GM18505 (cell line): ENCODE data around the gene GPR84.

Experiments used
- ATAC-seq: cut with Tn5 transposase; IDR thresholded peaks from one replicate; pipeline ENCODE4 v1.9.1; 2021; ENCODE audit not compliant: unreplicated experiment
- POLR2A ChIP-seq: IDR thresholded peaks from 4 replicates; pipeline ENCODE4 v1.6.1; 2011; ENCODE audit warnings: borderline replicate concordance; ENCODE audit not compliant: insufficient read depth, insufficient read length; ENCODE audit errors: extremely low read depth

Gene GPR84

DNA sequence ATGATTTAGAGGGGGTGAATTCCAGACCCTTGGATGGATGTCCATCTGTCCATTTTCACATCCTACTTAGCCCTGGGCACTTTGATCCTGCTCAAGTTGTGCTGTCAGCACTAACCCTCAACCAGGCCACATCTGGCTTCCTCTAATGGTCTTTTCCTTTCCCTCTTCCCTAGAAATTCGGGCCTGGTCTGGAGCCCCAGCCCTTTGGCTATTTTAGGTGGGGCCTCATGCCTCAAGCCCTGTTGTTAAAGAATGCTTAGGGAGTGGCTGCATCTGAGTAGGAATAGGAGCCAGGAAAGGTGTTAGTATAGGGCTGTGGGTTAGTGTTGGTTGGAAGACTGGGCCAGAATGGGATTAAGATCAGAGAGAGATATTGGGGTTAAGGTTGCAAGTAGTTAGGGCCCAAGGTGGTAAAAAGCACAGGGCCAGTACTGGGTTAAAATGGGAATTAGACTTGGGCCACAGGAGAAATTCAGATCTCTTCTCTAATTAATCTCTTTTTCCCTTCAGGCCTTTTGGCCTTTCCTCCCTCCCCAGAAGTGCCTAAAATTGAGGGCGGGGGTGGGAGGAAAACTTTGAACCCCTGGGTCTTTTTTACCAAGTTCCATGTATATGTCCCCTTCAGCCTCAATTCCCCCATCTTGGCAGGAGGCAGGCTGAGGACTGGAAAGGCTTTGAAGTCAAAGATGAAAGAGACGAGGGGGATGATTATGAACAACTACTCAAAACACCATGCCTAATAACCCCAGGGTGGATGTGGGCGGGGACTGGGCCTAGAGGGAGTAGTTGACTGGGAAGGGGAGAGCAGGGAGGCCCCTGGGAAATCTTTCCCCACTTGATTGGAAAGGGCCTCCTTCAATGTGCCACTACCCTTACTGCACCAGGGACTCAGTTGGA is 24.2 kb upstream of the GPR84 start:
- no peak for TF ChIP-seq POLR2A
- no peak for ATAC-seq

GRCh38 chr12:54387114-54387467 is 22.8 kb upstream of the GPR84 start:
- TF ChIP-seq POLR2A = no peak
- ATAC-seq = no peak

DNA sequence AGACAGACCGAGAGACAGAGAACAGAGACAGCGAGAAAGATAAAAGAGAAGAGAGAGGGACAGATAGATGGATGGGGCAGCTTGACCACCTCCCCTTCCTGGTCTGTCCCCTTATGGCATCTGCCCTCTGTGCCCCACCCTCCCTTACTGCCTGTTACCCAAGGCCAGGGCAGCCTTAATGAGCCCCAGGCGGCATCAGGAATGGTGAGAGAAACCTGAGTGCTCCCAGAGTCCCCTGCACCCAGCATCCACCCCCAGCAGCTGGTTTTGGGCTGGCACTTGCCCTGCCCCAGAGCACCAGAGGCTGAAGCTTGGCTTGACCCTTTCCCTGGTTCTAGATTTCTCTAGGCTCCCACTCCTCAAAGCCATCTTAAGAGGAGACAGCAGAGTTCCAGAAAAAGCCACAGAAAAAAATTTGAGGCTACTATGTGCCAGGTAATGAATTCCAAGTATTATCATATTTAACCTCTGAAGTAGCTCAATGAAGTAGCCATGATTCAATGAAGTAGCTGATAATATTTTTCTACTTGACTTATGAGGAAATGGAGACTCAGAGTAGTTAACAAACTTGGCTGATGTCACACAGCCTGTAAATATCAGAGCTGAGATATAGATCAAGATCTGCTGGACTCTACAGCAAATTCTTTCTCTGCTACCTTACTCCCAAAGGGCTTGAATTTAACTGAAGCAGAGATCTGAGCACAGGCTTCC is 22.3 kb upstream of the GPR84 start:
- ATAC-seq = no peak
- no peak for TF ChIP-seq POLR2A

- ATAC-seq = no peak
- no peak for TF ChIP-seq POLR2A
These were observed 21.1 kb upstream of the GPR84 start for GRCh38 chr12:54385251-54385914.

DNA sequence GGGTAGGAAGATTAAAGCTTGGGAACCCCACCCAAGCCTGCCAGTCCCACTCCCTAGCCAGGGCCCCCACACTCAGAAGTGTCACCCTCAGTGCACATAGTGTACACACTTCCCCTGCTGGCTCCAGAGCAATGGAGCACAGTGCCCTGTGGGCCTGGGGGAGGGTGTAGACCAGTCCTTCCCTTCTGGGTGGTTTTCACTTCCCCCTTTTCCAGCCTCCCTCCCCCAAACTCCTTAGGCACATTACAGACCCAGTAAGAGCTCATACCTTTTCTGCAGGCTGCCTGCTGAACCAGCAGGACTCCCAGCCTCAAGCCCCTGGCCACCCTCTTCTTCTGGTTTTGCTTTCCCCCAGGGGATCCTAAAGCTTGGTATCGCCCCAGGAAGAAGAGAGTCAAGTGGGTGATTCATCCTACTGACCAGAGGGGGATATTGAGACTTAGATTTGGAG is 20.3 kb upstream of the GPR84 start, which contains the start of gene ZNF385A:
TSS of gene ZNF385A (minus strand) at position 143 of the 451 bp plus-strand sequence. CDS start 219 bp downstream, outside the sequence.
- no peak for TF ChIP-seq POLR2A

DNA sequence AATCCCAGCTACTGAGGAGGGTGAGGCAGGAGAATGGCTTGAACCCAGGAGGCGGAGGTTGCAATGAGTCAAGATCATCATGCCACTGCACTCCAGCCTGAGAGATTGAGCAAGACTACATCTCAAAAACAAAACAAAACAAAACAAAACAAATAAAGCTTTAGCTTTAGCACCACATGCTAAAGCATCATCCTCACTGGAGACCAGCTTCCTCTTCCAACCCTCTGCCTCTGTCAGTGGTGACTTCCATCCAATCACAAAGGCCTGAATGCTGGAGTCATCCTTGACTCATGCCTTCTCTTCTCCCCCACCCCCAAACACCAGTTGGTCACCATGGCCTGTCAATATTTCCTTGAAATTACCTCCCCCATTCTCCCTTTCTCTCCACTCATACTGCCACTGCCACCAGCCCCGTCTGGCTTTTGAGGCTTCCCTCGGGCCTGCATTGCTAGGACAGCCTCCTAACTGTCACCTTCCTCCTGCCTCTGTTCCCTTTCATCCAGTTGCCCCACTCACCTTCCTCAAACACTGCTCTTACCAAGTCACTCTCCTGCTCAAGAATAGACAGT is 18.8 kb upstream of the GPR84 start:
- no peak for ATAC-seq
- no peak for TF ChIP-seq POLR2A

More for the DNA sequence above, 20.3 kb upstream of the GPR84 start, which contains the start of gene ZNF385A:
- ATAC-seq = no peak

DNA sequence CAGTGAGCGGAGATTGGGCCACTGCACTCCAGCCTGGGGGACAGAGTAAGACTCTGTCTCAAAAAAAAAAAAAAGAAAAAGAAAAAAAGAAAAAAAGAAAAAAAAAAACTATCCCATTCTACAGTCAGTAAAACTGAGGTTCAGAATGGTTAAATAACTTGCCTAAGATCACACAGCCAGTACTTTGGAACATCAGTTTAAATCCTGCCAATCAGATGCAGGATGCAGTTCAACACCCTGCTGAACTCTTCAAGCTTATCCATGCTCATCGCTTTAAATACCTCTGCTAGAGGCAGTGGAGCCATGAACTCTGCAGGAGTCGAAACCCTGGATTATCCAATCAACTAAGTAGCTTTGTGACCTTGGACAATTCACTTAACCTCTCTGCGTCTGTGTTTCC is 16.9 kb upstream of the GPR84 start:
- no peak for ATAC-seq
- no peak for TF ChIP-seq POLR2A

- peak; percentile 71 for ATAC-seq
- no peak for TF ChIP-seq POLR2A
These were observed 15.3 kb upstream of the GPR84 start for GRCh38 chr12:54379398-54380201.

DNA sequence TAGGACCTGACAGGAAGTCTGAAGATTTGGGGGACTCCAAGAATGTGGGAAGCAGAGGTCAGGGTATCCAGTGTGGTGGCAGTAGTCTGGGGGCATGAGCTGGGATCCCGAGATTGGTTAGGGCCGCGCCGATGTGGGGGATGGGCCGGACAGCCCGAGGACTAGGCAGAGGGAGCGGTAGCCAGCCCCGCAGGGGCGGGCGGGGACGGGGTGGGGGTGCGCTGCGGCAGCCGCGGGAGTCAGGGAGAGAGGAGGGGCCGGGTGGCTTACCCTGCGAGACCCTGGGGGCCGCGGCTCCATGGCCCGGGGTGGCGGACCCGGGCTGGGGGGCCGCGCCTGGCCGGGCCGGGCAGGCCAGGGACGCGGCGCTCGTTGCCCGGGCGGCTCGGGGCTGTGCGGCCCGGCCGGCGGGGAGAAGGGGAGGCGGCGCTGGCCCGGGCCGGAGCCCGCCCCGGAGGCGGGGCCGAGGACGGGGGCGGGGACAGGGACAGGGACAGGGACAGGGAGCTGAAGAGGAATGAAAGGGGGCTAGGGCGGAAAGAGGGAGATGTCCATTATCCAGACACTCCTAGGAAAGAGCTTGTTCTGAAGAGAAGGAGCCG is 14.6 kb upstream of the GPR84 start:
- ATAC-seq = no peak
- no peak for TF ChIP-seq POLR2A

DNA sequence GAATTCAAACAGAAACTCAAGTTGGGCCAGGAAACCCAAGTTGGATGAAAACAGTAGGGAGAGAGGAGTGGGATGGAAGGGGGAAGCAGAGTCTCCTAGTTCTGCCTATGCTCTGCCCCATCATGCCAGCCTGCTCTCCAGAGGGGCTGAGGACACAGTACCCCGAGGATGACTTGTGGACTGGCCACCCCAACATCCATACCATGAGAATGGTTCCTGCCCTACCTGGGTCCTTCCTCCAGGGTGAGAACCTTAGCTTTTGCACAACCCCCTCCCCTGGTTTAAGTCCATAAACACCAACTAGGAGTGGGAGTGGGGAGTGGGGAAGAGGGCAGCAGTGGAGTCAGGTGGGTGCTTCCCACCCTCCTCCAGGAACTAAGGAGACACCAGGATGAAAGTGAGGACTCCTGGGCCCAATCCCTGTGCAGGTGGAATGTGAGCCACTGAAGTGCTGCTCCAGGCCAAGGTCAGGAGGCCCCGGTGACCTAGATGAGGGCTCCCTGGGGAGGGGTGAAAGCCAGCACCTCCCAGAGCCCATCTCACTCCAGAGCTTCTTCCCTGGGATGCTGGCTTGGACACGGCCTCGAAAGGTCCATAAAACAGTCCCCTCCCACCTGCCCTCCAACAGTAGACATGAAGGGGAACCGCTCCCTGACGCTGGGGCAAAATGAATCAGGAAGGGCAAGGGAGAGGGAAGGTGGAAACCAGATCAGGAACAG is 13.7 kb upstream of the GPR84 start:
- ATAC-seq = no peak
- no peak for TF ChIP-seq POLR2A

DNA sequence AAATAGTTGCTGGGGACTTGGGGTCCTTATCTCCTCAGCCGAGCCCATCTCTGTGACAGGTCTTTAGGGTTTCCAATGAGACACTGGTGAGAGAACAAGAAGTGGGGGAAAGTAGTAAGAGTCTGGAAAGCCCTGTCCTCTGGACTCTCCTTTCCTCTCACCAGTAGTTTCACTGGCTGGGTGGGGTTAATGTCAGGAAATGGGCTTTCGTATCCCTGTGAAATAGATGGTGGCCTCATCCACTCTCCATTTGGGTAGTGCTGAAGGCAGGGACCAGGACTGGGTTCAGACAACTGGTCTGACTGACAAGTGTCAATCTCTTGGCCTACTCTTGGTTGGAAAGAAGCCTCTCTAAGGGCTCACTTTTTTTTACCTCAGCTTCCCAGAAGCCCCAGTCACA is 12.7 kb upstream of the GPR84 start:
- TF ChIP-seq POLR2A = no peak
- no peak for ATAC-seq
